ENCODE measurements around the gene ACTL6B.

- TF ChIP-seq CTCF (IDR thresholded peaks at IDR 0.05) (no peak), POLR2AphosphoS5 (IDR thresholded peaks at IDR 0.05) (no peak), POLR2A (IDR thresholded peaks at IDR 0.05) (no peak), EP300 (IDR thresholded peaks at IDR 0.05) (no peak)
Observed at GRCh38 chr7:100674411-100675104, 18.3 kb upstream of the ACTL6B start.
